ENCODE results near the gene ZSCAN20.

DNA sequence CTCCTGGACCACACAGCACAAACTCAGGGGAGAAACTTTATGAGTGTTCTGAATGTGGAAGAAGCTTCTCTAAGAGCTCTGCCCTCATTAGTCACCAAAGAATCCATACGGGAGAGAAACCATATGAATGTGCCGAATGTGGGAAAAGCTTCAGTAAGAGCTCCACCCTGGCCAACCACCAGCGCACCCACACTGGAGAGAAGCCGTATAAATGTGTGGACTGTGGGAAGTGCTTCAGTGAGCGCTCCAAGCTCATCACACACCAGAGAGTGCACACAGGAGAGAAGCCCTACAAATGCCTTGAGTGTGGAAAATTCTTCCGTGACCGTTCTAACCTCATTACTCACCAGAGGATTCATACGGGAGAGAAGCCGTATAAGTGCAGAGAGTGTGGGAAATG lies 22.5 kb downstream of the ZSCAN20 start:
- TF ChIP-seq POLR2A (IDR thresholded peaks at IDR 0.05) (no peak), POLR2AphosphoS5 (IDR thresholded peaks at IDR 0.05) (no peak)

Measured in transverse colon (tissue), 3 donors.